B cell (primary cell): ENCODE results near the gene ZCCHC3.

Source experiments
- EZH2 ChIP-seq: IDR thresholded peaks from 2 replicates; pipeline ENCODE4 v1.6.1; 2012; ENCODE audit warnings: borderline replicate concordance, low read depth, mild to moderate bottlenecking, moderate library complexity, low read length; ENCODE audit not compliant: insufficient read depth, poor library complexity, severe bottlenecking
- TF ChIP-seq, protein P1 (sequence below): fragments of 200-600 bp; IDR thresholded peaks from one replicate; pipeline ENCODE4 v1.8.0; 2022; ENCODE audit warnings: antibody characterized with exemption, mild to moderate bottlenecking

DNA sequence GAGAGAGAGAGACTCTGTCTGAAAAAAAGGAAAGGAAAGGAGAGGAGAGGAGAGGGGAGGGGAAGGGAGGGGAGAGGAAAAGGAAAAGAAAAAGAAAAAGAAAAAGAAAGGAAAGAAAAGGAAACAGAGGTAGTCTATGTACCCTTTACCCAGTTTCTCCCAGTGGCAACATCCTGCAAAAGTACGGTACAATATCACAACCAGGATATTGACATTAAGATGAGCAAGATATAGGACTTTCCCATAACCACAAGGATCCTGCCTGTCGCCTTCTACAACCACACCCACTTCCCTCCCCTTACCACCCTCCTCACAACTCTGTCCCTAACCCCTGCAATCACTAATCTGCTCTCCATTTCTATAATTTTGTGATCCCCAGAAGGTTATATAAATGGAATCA, 10.9 kb upstream of the ZCCHC3 start:
- TF ChIP-seq, protein P1, sequence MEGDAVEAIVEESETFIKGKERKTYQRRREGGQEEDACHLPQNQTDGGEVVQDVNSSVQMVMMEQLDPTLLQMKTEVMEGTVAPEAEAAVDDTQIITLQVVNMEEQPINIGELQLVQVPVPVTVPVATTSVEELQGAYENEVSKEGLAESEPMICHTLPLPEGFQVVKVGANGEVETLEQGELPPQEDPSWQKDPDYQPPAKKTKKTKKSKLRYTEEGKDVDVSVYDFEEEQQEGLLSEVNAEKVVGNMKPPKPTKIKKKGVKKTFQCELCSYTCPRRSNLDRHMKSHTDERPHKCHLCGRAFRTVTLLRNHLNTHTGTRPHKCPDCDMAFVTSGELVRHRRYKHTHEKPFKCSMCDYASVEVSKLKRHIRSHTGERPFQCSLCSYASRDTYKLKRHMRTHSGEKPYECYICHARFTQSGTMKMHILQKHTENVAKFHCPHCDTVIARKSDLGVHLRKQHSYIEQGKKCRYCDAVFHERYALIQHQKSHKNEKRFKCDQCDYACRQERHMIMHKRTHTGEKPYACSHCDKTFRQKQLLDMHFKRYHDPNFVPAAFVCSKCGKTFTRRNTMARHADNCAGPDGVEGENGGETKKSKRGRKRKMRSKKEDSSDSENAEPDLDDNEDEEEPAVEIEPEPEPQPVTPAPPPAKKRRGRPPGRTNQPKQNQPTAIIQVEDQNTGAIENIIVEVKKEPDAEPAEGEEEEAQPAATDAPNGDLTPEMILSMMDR: no peak
- TF ChIP-seq EZH2: no peak
